MM.1S (cell line): ENCODE results near the gene CTNS.

ENCODE experiments used
- CTCF ChIP-seq: fragments of 300-600 bp; sonication (generic); IDR thresholded peaks from 2 replicates; pipeline ENCODE4 v1.5.1; 2016; ENCODE audit warnings: antibody characterized with exemption, low read length, mixed read lengths
- EZH2 ChIP-seq: fragments of 300-600 bp; sonication (generic); optimal IDR thresholded peaks from 2 replicates; pipeline ENCODE3; 2017; ENCODE audit warnings: low read depth, mild to moderate bottlenecking, antibody characterized with exemption, low read length, mixed read lengths
- EZH2phosphoT487 ChIP-seq: fragments of 300-600 bp; sonication (generic); IDR thresholded peaks from 2 replicates; pipeline ENCODE4 v1.6.1; 2018; ENCODE audit warnings: antibody characterized with exemption, low read length

- TF ChIP-seq CTCF (no peak), EZH2 (no peak), EZH2phosphoT487 (no peak)
Measured at GRCh38 chr17:3596804-3597464, 39.6 kb upstream of the CTNS start.
